IMR-90 (cell line): ENCODE results near the gene PLD5. TPM values are rescaled to one million over a fixed set of nuclear protein-coding genes. Genes with fewer than 3 reads are reported as not detected.

Experiments used
- ATAC-seq: fragments of 200-7000 bp; cut with Tn5 transposase; 2 replicates; pipeline ENCODE4 v1.9.1; 2020; ENCODE audit warnings: low read depth, mild to moderate bottlenecking, moderate library complexity
- BruUV-seq: library from RNA; stranded (reverse); fragments of 400-500 nt; replicated peaks from 2 replicates; lab custom pipeline; 2021; lab: Mats Ljungman, UMichigan
- CTCF ChIA-PET: fragments of 300-600 bp; formaldehyde crosslinking; extraction: SDS; loops from one replicate; lab custom pipeline; 2021; ENCODE audit warnings: antibody characterized with exemption; lab: Yijun Ruan, JAX
- POLR2A ChIA-PET: fragments of 300-600 bp; sonication (Branson Sonifier 250); formaldehyde crosslinking; loops from one replicate; lab custom pipeline; 2022; ENCODE audit warnings: antibody characterized with exemption; ENCODE audit not compliant: unreplicated experiment; lab: Charles Lee
- DNase-seq: peaks from one replicate; pipeline ENCODE4 v3.0.0; 2013
- H2AFZ ChIP-seq: replicated peaks from 2 replicates; pipeline ENCODE3; 2013; ENCODE audit warnings: low read length, mild to moderate bottlenecking; ENCODE audit not compliant: poor library complexity
- H2AK5ac ChIP-seq: 2 replicates; pipeline ENCODE4 v1.6.1; 2013; ENCODE audit warnings: low read depth, low read length, inconsistent platforms
- H2AK9ac ChIP-seq: replicated peaks from 2 replicates; pipeline ENCODE3; 2013; ENCODE audit warnings: mild to moderate bottlenecking, low read depth, low read length, moderate library complexity; ENCODE audit not compliant: poor library complexity
- H2BK120ac ChIP-seq: 2 replicates; pipeline ENCODE4 v1.6.1; 2013; ENCODE audit warnings: low read depth, low read length, inconsistent platforms
- H2BK15ac ChIP-seq: 3 replicates; pipeline ENCODE4 v1.6.1; 2013; ENCODE audit warnings: low read depth, low read length, inconsistent platforms
- H2BK20ac ChIP-seq: 2 replicates; pipeline ENCODE4 v1.6.1; 2013; ENCODE audit warnings: low read depth, mild to moderate bottlenecking, inconsistent platforms, low read length, moderate library complexity
- H2BK5ac ChIP-seq: 2 replicates; pipeline ENCODE4 v1.6.1; 2013; ENCODE audit warnings: mild to moderate bottlenecking, low read depth, low read length, inconsistent platforms; ENCODE audit not compliant: poor library complexity, severe bottlenecking
- H3K14ac ChIP-seq: replicated peaks from 2 replicates; pipeline ENCODE4 v1.6.1; 2013; ENCODE audit warnings: low read depth, low read length, inconsistent platforms
- H3K18ac ChIP-seq: 2 replicates; pipeline ENCODE4 v1.6.1; 2013; ENCODE audit warnings: low read depth, low read length, control low read depth
- H3K23ac ChIP-seq: 2 replicates; pipeline ENCODE4 v1.6.1; 2013; ENCODE audit warnings: low read depth, low read length, inconsistent platforms
- H3K27ac ChIP-seq: 2 replicates; pipeline ENCODE4 v1.5.1; 2013; ENCODE audit warnings: mild to moderate bottlenecking, control low read depth, low read length; ENCODE audit not compliant: insufficient read depth
- H3K27me3 ChIP-seq: 2 replicates; pipeline ENCODE4 v1.6.1; 2013; ENCODE audit warnings: low read length; ENCODE audit not compliant: control insufficient read depth, insufficient read depth
- H3K36me3 ChIP-seq: 2 replicates; pipeline ENCODE4 v1.6.1; 2013; ENCODE audit warnings: low read length, mixed read lengths; ENCODE audit not compliant: control insufficient read depth, insufficient read depth
- H3K4ac ChIP-seq: 2 replicates; pipeline ENCODE4 v1.6.1; 2013; ENCODE audit warnings: low read depth, low read length, inconsistent platforms
- H3K4me1 ChIP-seq: 2 replicates; pipeline ENCODE4 v1.6.1; 2013; ENCODE audit warnings: low read length, mixed read lengths; ENCODE audit not compliant: control insufficient read depth, insufficient read depth
- H3K4me2 ChIP-seq: 2 replicates; pipeline ENCODE4 v1.6.1; 2013; ENCODE audit warnings: low read depth, mild to moderate bottlenecking, control low read depth, low read length, moderate library complexity
- H3K4me3 ChIP-seq: 2 replicates; pipeline ENCODE4 v1.5.1; 2013; ENCODE audit warnings: low read depth, mild to moderate bottlenecking, control low read depth, low read length, moderate library complexity; ENCODE audit not compliant: insufficient read depth
- H3K56ac ChIP-seq: 2 replicates; pipeline ENCODE4 v1.6.1; 2013; ENCODE audit warnings: low read length, inconsistent platforms; ENCODE audit not compliant: insufficient read depth; ENCODE audit errors: extremely low read depth
- H3K79me1 ChIP-seq, 2 experiments: 2 replicates each; pipeline ENCODE4 v1.6.1; 2013; ENCODE audit warnings: low read length in 2 of 2, inconsistent platforms in 1 of 2, low read depth in 1 of 2
- H3K9ac ChIP-seq: 2 replicates; pipeline ENCODE4 v1.6.1; 2013; ENCODE audit warnings: low read depth, low read length, control low read depth
- H3K9me1 ChIP-seq: 2 replicates; pipeline ENCODE4 v1.6.1; 2013; ENCODE audit warnings: low read length, inconsistent platforms; ENCODE audit not compliant: insufficient read depth
- H3K9me3 ChIP-seq: 2 replicates; pipeline ENCODE4 v1.6.1; 2013; ENCODE audit warnings: low read length; ENCODE audit not compliant: control insufficient read depth, insufficient read depth
- H4K20me1 ChIP-seq: 2 replicates; pipeline ENCODE4 v1.6.1; 2013; ENCODE audit warnings: low read length, inconsistent platforms; ENCODE audit not compliant: insufficient read depth
- H4K5ac ChIP-seq: 2 replicates; pipeline ENCODE4 v1.6.1; 2013; ENCODE audit warnings: mild to moderate bottlenecking, low read depth, low read length, control low read depth
- H4K8ac ChIP-seq, 2 experiments: 2 replicates each; pipeline ENCODE4 v1.6.1; 2013; ENCODE audit warnings: low read depth in 2 of 2, low read length in 2 of 2, control low read depth in 1 of 2, inconsistent platforms in 1 of 2
- H4K91ac ChIP-seq: 2 replicates; pipeline ENCODE4 v1.6.1; 2013; ENCODE audit warnings: low read depth, low read length, inconsistent platforms; ENCODE audit not compliant: insufficient read depth
- BHLHE40 ChIP-seq: fragments of 150-350 bp; IDR thresholded peaks from 2 replicates; pipeline ENCODE4 v1.6.1; 2016; ENCODE audit warnings: mild to moderate bottlenecking, low read depth, low read length
- CEBPB ChIP-seq: IDR thresholded peaks from 2 replicates; pipeline ENCODE4 v1.6.1; 2012; ENCODE audit warnings: low read depth, low read length, improper control_type of control experiment
- CHD1 ChIP-seq: IDR thresholded peaks from 2 replicates; pipeline ENCODE4 v1.6.1; 2012; ENCODE audit warnings: low read depth, low read length, improper control_type of control experiment
- CTCF ChIP-seq: conservative IDR thresholded peaks from 2 replicates; pipeline ENCODE4 v1.5.1; 2012; ENCODE audit warnings: mild to moderate bottlenecking, low read depth, low read length, improper control_type of control experiment
- ELK1 ChIP-seq: fragments of 150-350 bp; IDR thresholded peaks from 2 replicates; pipeline ENCODE4 v1.6.1; 2016; ENCODE audit warnings: low read depth, mild to moderate bottlenecking, low read length, moderate library complexity, borderline replicate concordance
- FOS ChIP-seq: fragments of 150-350 bp; IDR thresholded peaks from 2 replicates; pipeline ENCODE4 v1.6.1; 2016; ENCODE audit warnings: low read depth, low read length
- MAFK ChIP-seq: IDR thresholded peaks from 2 replicates; pipeline ENCODE4 v1.6.1; 2012; ENCODE audit warnings: low read depth, low read length, improper control_type of control experiment
- MAZ ChIP-seq: IDR thresholded peaks from 2 replicates; pipeline ENCODE4 v1.6.1; 2012; ENCODE audit warnings: low read depth, mild to moderate bottlenecking, low read length, improper control_type of control experiment, moderate library complexity, borderline replicate concordance
- MXI1 ChIP-seq: IDR thresholded peaks from 2 replicates; pipeline ENCODE4 v1.6.1; 2012; ENCODE audit warnings: low read depth, mild to moderate bottlenecking, low read length, moderate library complexity, borderline replicate concordance
- NFE2L2 ChIP-seq: fragments of 150-350 bp; IDR thresholded peaks from 2 replicates; pipeline ENCODE4 v1.6.1; 2016; ENCODE audit warnings: low read depth, mild to moderate bottlenecking, low read length
- POLR2A ChIP-seq: IDR thresholded peaks from 2 replicates; pipeline ENCODE4 v1.6.1; 2012; ENCODE audit warnings: mild to moderate bottlenecking, low read depth, low read length
- RAD21 ChIP-seq: IDR thresholded peaks from 2 replicates; pipeline ENCODE4 v1.6.1; 2012; ENCODE audit warnings: low read length, improper control_type of control experiment
- RCOR1 ChIP-seq: IDR thresholded peaks from 2 replicates; pipeline ENCODE4 v1.6.1; 2012; ENCODE audit warnings: mild to moderate bottlenecking, low read length, improper control_type of control experiment; ENCODE audit not compliant: insufficient replicate concordance
- RFX5 ChIP-seq: IDR thresholded peaks from 2 replicates; pipeline ENCODE4 v1.8.0; 2012; ENCODE audit warnings: low read depth, mild to moderate bottlenecking, low read length, moderate library complexity
- SMC3 ChIP-seq: fragments of 150-350 bp; IDR thresholded peaks from 2 replicates; pipeline ENCODE4 v1.6.1; 2016; ENCODE audit warnings: low read depth, mild to moderate bottlenecking, antibody characterized with exemption, low read length, moderate library complexity
- USF2 ChIP-seq: fragments of 150-350 bp; IDR thresholded peaks from 2 replicates; pipeline ENCODE4 v1.6.1; 2017; ENCODE audit warnings: mild to moderate bottlenecking, antibody characterized with exemption, low read length, low read depth
- WGBS, 2 experiments: methylation state at CpG; one replicate each; pipeline versions ENCODE4 v1.1.5 to v1.1.7; 2013; ENCODE audit warnings: missing lambda C conversion rate in 2 of 2; ENCODE audit not compliant: insufficient read length in 1 of 2; ENCODE audit errors: extremely low coverage in 2 of 2; 5-methylcytosine and 5-hydroxymethylcytosine counted together
- dilution Hi-C: fragments of 300-500 bp; cut with HindIII; formaldehyde crosslinking; loops from one replicate; pipeline ENCODE4 v1.14.3; 2018; ENCODE audit warnings: low sequenced_read_pairs; ENCODE audit not compliant: unreplicated experiment
- in situ Hi-C: fragments of 300-500 bp; cut with MboI; formaldehyde crosslinking; loops from 3 replicates; pipeline ENCODE4 v1.14.3; 2019; ENCODE audit warnings: low sequenced_read_pairs, inconsistent platforms, mixed read lengths
- intact Hi-C: fragments of 100-400 bp; cut with micrococcal nuclease; formaldehyde crosslinking; loops from 2 replicates; pipeline ENCODE4 v1.10.0; 2022
- polyA plus RNA-seq, 3 experiments: library from polyadenylated mRNA; depleted of rRNA; stranded (reverse); fragments of >200 nt; gene quantifications; 2 replicates each; pipeline ENCODE4 v1.2.3, GENCODE V29; 2012; ENCODE audit warnings: low replicate concordance in 1 of 3
- total RNA-seq: library from RNA; depleted of rRNA; stranded (reverse); fragments of >200 nt; gene quantifications from 2 replicates; pipeline ENCODE4 v1.2.3, GENCODE V29; 2012

PLD5 gene
- total and polyA plus RNA-seq, 2 of the 4 experiments (the other 2 are of a cell fraction): not detected

- dilution Hi-C loops: no loop called here
- no peak overlapping the region for H2BK15ac ChIP-seq
- H3K27me3 ChIP-seq: no peaks in the 10 kb centered on the region
- H3K4me3 ChIP-seq: no peak overlapping the region
- H3K9me1 ChIP-seq: no peaks in the 10 kb centered on the region
- ChIA-PET CTCF (no interaction called here), POLR2A (no interaction called here)
- no peak overlapping the region for H2BK20ac ChIP-seq
- no peak overlapping the region for H3K9ac ChIP-seq
- 100% methylated on average over 1 of the region's 4 CpGs; no CpG with 5 or more reads in 1 of the 2 experiments for WGBS, 2 experiments
- no peak for ATAC-seq
- no peak overlapping the region for H4K5ac ChIP-seq
- no peaks in the 10 kb centered on the region for H4K20me1 ChIP-seq
- H2AK5ac ChIP-seq: no peak overlapping the region
- no peaks in the 10 kb centered on the region for H3K79me1 ChIP-seq
- no peak overlapping the region for H3K56ac ChIP-seq
- no peak overlapping the region for H3K4me2 ChIP-seq
- intact Hi-C loops: no loop called here
- no peak for TF ChIP-seq FOS
- no peak for TF ChIP-seq CEBPB
- TF ChIP-seq NFE2L2: no peak
- TF ChIP-seq SMC3: no peak
- no peak for TF ChIP-seq USF2
- no peak for TF ChIP-seq BHLHE40
- TF ChIP-seq MXI1: no peak
- TF ChIP-seq MAFK: no peak
- TF ChIP-seq RFX5: no peak
- no peak for TF ChIP-seq MAZ
- TF ChIP-seq RCOR1: no peak
- no peak for TF ChIP-seq RAD21
- TF ChIP-seq CHD1: no peak
- TF ChIP-seq CTCF: no peak
- no peak for TF ChIP-seq ELK1
- TF ChIP-seq POLR2A: no peak
- no peaks in the 10 kb centered on the region for H3K36me3 ChIP-seq
- no peaks in the 10 kb centered on the region for H3K4me1 ChIP-seq
- no TSS peak for BruUV-seq
- no peak overlapping the region for H3K23ac ChIP-seq
- no peak overlapping the region for H2BK120ac ChIP-seq
- no peak overlapping the region for H3K27ac ChIP-seq
- no peak overlapping the region for H3K18ac ChIP-seq
- H3K14ac ChIP-seq: no peak overlapping the region
- in situ Hi-C loops: no loop called here
- no peak overlapping the region for H4K8ac ChIP-seq
- H2AK9ac ChIP-seq: no peak overlapping the region
- no peak overlapping the region for H4K91ac ChIP-seq
- peaks cover 21% of the 10 kb centered on the region for H3K9me3 ChIP-seq
- no peak overlapping the region for H2AFZ ChIP-seq
- DNase-seq: no peak
- no peak overlapping the region for H2BK5ac ChIP-seq
- no peak overlapping the region for H3K4ac ChIP-seq
Observed at GRCh38 chr1:242206994-242207393, 317.5 kb downstream of the PLD5 start.
